SJCRH30 (cell line): ENCODE data around the gene UST. TPM values are rescaled to one million over a fixed set of nuclear protein-coding genes. Genes with fewer than 3 reads are reported as not detected.
A peak's percentile ranks its signal among the peaks of the same experiment; 100 is the strongest.

Experiments used
- DNase-seq, 2 experiments: peaks; one replicate each; pipeline ENCODE4 v3.0.0-alpha.2; 2015 to 2020
- H3K27ac ChIP-seq: fragments of 250-450 bp; sonication (Bioruptor Pico); 2 replicates; pipeline ENCODE4 v1.5.1; 2020; ENCODE audit warnings: mild to moderate bottlenecking, moderate library complexity
- H3K27me3 ChIP-seq: fragments of 250-450 bp; sonication (Bioruptor Pico); 2 replicates; pipeline ENCODE4 v1.5.1; 2020; ENCODE audit warnings: mild to moderate bottlenecking, moderate library complexity
- H3K36me3 ChIP-seq: fragments of 250-450 bp; sonication (Bioruptor Pico); 2 replicates; pipeline ENCODE4 v1.5.1; 2020; ENCODE audit warnings: mild to moderate bottlenecking, moderate library complexity
- H3K4me1 ChIP-seq: fragments of 250-450 bp; sonication (Bioruptor Pico); 2 replicates; pipeline ENCODE4 v1.5.1; 2020; ENCODE audit warnings: mild to moderate bottlenecking, moderate library complexity
- H3K4me3 ChIP-seq: fragments of 250-450 bp; sonication (Bioruptor Pico); 2 replicates; pipeline ENCODE4 v1.5.1; 2020; ENCODE audit warnings: mild to moderate bottlenecking, moderate library complexity
- H3K9me3 ChIP-seq: fragments of 250-450 bp; sonication (Bioruptor Pico); replicated peaks from 2 replicates; pipeline ENCODE4 v1.5.1; 2020; ENCODE audit warnings: mild to moderate bottlenecking, moderate library complexity
- total RNA-seq: library from RNA; depleted of rRNA; stranded (reverse); fragments of >200 nt; shearing (Covaris generic); gene quantifications from 2 replicates; pipeline ENCODE4 v1.2.3, GENCODE V29; 2014

The UST gene
- total RNA-seq, 1 experiment from 2014 or later = 28.9 TPM

DNA sequence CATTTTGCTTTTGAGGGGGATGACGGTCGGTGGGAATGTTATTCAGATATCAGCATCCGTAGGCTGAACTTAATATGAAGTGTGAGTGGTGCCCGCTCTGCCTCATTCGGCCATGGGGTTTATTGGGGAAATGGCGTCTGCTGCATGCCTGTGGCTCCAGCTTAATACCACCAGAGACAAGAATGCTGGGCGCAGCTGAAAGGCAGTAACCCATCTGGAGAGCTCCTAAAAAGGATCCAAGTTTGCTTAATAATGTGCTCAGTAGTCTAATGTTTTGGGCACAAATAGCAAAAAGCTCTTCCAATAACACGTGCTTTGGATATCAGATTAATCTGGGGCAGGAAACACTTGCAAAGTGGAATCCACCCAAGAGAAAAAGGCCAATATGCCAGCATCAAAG is 297.7 kb downstream of the UST start:
- Histone ChIP-seq H3K9me3 (no peaks in the 10 kb centered on the region), H3K27me3 (no peaks in the 10 kb centered on the region)
- DNase-seq = no peak

DNA sequence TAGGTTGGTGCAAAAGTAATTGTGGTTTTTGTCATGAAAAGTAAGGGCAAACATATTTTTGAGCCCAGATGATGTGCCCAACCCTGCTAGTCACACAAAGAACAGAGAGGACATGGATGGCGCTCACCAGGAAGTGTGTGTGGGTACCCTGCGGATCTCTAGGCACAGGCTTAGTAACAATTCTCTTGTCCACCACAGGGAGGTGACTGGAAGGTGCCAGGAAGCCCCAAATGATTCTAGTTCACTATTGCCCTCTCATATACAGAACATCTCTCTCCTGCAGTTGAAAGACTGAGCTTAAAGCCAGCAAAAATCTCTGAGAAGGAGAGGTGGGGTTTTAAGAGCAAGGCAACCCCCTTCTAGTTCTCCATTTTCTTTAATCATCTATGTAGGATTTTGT is 298.6 kb downstream of the UST start:
- no peak for DNase-seq
- H3K4me1 ChIP-seq = 0 out of 2 replicates have a peak, but pooled peaks cover 4% of the 10 kb centered on the region
- H3K27ac ChIP-seq = no peak overlapping the region
- no peaks in the 10 kb centered on the region for H3K36me3 ChIP-seq
- no peaks in the 10 kb centered on the region for H3K27me3 ChIP-seq
- H3K4me3 ChIP-seq = no peak overlapping the region
- H3K9me3 ChIP-seq = no peaks in the 10 kb centered on the region

More for the DNA sequence above, 297.7 kb downstream of the UST start:
- no peak overlapping the region for H3K4me3 ChIP-seq
- H3K4me1 ChIP-seq = 0 out of 2 replicates have a peak, but pooled peaks cover 4% of the 10 kb centered on the region
- H3K27ac ChIP-seq = no peak overlapping the region
- H3K36me3 ChIP-seq = no peaks in the 10 kb centered on the region

DNA sequence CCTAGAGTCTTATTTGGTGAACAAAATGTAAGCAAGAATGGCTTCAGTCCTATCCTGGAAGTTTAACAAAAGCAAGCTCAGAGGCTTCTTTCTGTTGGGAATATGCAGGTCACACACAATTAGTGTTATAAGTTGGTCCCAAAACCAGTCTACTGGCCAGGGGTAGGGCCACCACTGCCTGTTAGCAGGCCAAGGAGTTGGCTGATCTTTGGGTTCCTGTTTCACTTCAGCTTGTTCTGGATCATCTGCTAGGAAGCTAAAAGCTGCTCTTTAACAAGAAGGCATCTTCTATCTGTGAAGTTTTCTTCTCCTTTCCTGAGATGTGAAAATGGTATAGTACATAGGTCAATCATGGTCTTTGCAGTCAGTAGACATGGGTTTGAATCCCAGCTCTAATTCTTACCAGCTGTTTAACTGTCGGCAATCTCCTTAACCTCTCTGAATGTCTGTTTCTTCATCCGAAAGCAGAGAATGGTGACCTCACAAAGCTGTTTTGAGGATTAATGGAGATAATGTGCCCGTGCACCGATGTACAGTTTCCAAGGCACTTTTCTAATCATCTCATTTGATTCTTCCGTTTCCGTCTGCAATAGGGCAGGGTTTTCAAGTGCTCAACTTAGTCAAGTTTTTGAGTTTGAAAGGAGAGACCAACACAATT is 299.5 kb downstream of the UST start:
- Histone ChIP-seq H3K9me3 (no peaks in the 10 kb centered on the region), H3K27me3 (no peaks in the 10 kb centered on the region), H3K36me3 (no peaks in the 10 kb centered on the region), H3K27ac (no peak overlapping the region), H3K4me1 (0 out of 2 replicates have a peak, but pooled peaks cover 4% of the 10 kb centered on the region), H3K4me3 (no peak overlapping the region)
- no peak for DNase-seq

DNA sequence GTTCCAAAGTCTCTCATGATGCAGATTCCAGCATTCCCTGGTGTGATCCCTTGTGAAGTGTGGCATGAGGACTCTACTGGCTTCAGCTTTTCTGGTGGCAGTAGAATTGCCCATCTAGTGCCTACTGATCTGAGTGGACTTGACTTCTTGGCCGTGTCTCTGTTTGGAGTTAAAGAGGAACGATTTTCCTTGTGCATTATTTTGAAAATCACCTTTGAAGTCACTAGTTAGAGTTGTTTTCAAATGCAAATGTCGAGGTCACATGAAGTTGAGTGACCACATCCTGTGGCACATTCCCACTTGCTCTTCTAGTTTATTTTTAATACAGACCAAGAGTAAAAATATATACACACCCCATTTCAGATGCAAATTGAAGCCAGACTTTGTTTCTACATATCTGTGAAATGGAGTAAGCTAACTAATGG is 300.0 kb downstream of the UST start:
- H3K27me3 ChIP-seq = no peaks in the 10 kb centered on the region
- H3K9me3 ChIP-seq = no peaks in the 10 kb centered on the region
- H3K27ac ChIP-seq = no peak overlapping the region
- H3K4me3 ChIP-seq = no peak overlapping the region
- no peaks in the 10 kb centered on the region for H3K36me3 ChIP-seq
- DNase-seq = no peak
- 0 out of 2 replicates have a peak, but pooled peaks cover 4% of the 10 kb centered on the region for H3K4me1 ChIP-seq

GRCh38 chr6:149049230-149049629 is 302.4 kb downstream of the UST start:
- H3K4me3 ChIP-seq = no peak overlapping the region
- 0 out of 2 replicates have a peak, but pooled peaks cover 4% of the 10 kb centered on the region for H3K4me1 ChIP-seq
- H3K27me3 ChIP-seq = no peaks in the 10 kb centered on the region
- no peak for DNase-seq
- no peak overlapping the region for H3K27ac ChIP-seq
- no peaks in the 10 kb centered on the region for H3K36me3 ChIP-seq
- no peaks in the 10 kb centered on the region for H3K9me3 ChIP-seq

DNA sequence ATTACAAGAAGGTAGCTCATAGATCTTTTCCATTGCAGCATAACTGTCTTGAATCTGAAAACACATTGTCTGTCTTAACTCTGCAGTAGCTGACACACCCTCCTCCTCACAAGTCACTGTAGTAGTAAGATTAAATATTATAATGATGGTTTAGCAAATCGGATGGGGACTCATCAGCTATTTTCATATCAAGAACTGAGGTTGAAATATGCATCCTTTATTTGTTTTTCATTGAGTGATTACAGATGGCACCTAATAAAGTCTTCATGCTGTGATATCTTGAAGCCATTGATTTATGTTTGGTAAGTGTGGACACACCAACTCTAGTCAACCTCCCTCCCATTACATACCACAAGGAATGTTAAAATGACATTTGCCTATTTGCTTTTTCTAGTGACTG is 303.3 kb downstream of the UST start:
- H3K9me3 ChIP-seq = no peaks in the 10 kb centered on the region
- H3K27ac ChIP-seq = no peak overlapping the region
- no peak for DNase-seq
- H3K4me3 ChIP-seq = no peak overlapping the region
- H3K4me1 ChIP-seq = 0 out of 2 replicates have a peak, but pooled peaks cover 4% of the 10 kb centered on the region
- no peaks in the 10 kb centered on the region for H3K36me3 ChIP-seq
- H3K27me3 ChIP-seq = no peaks in the 10 kb centered on the region

GRCh38 chr6:149052350-149053106 is 305.7 kb downstream of the UST start:
- Histone ChIP-seq H3K9me3 (no peaks in the 10 kb centered on the region), H3K27me3 (no peaks in the 10 kb centered on the region), H3K4me3 (no peak overlapping the region), H3K27ac (no peak overlapping the region), H3K4me1 (peaks cover 13% of the 10 kb centered on the region; the same call in 1 of the 2 replicates), H3K36me3 (no peaks in the 10 kb centered on the region)
- DNase-seq = no peak

- no peaks in the 10 kb centered on the region for H3K9me3 ChIP-seq
- H3K4me1 ChIP-seq = peaks cover 20% of the 10 kb centered on the region
- no peaks in the 10 kb centered on the region for H3K27me3 ChIP-seq
- H3K4me3 ChIP-seq = no peak overlapping the region
- no peak for DNase-seq
- H3K36me3 ChIP-seq = no peaks in the 10 kb centered on the region
- H3K27ac ChIP-seq = no peak overlapping the region
Observed at GRCh38 chr6:149053848-149054558, 307.2 kb downstream of the UST start.

DNA sequence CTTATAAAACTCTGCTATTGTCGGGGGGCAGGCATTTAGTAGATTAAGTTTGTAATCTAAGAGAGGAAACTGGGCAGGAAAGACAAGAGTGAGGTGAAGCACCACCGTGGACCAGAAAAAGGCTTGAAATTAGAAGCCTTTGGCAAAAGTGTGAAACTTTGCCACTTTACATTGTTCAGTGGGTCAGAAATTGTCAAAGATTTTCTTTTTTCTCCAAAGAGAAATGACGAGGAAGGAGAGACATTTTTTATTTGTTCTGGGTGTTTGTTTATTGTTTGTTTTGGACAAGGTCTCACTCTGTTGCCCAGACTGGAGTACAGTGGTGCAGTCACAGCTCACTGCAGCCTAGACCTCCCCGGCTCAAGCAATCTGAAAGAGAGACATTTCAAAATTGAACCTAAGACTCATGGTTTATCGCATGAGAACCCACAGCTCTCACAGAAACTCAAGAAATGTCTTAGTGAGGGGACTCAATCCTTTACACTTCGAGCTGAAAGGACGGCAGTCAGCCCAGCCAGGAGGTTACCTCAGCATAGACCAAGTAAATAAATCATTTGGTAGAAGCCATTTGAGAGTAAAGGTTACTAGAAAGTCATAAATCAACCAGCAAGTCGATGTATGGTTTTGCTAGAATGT is 307.8 kb downstream of the UST start:
- Histone ChIP-seq H3K9me3 (no peaks in the 10 kb centered on the region), H3K27ac (no peak overlapping the region), H3K4me1 (peaks cover 24% of the 10 kb centered on the region), H3K27me3 (no peaks in the 10 kb centered on the region), H3K36me3 (no peaks in the 10 kb centered on the region), H3K4me3 (no peak overlapping the region)
- DNase-seq = no peak

- no peak for DNase-seq
- Histone ChIP-seq H3K4me1 (peaks cover 24% of the 10 kb centered on the region), H3K9me3 (no peaks in the 10 kb centered on the region), H3K36me3 (no peaks in the 10 kb centered on the region), H3K4me3 (no peak overlapping the region), H3K27ac (no peak overlapping the region), H3K27me3 (no peaks in the 10 kb centered on the region)
Observed at GRCh38 chr6:149055195-149055899, 308.5 kb downstream of the UST start.

DNA sequence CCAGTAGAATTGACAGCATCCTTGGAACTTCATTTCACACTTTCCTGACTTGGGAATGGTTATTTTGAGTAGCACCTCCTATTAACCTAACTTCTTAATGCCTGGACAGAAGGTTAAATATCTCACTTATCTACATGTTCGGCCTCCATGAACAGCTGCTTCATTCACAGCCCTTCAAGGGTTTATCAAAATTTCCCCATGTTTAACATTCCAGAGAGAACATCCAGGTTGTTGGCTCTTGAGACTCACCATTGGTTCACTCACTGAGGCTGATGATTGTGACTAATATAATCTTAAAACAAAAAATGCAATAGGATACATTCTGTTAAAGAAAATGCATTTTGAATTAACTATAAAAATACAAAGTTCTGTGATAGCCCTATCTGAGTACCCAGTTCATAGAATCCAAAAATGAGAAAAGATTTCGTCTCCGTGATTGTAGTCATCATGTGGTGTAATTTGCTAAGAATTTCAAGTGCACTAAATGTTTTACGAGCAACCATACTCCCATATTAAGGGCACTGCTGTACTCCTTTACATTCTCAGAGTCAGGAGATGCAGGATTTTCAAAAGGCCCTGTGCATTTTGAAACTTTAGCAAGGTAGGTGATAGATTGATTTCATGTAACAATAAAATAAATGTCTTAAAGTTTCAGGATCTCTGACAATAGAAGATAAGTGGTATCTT is 310.1 kb downstream of the UST start:
- no peaks in the 10 kb centered on the region for H3K9me3 ChIP-seq
- no peak overlapping the region for H3K4me3 ChIP-seq

GRCh38 chr6:149057464-149057840 is 310.6 kb downstream of the UST start:
- no peaks in the 10 kb centered on the region for H3K27me3 ChIP-seq
- DNase-seq = no peak

More for the DNA sequence above, 310.1 kb downstream of the UST start:
- peaks cover 38% of the 10 kb centered on the region for H3K4me1 ChIP-seq
- no peak for DNase-seq
- H3K27me3 ChIP-seq = no peaks in the 10 kb centered on the region
- no peaks in the 10 kb centered on the region for H3K36me3 ChIP-seq
- H3K27ac ChIP-seq = no peak overlapping the region

GRCh38 chr6:149059557-149059956 is 312.7 kb downstream of the UST start:
- H3K27ac ChIP-seq = peak overlapping the region; percentile 58
- H3K4me1 ChIP-seq = peaks cover 55% of the 10 kb centered on the region
- H3K9me3 ChIP-seq = no peaks in the 10 kb centered on the region
- H3K27me3 ChIP-seq = no peaks in the 10 kb centered on the region
- H3K4me3 ChIP-seq = peak overlapping the region; percentile 45
- no peaks in the 10 kb centered on the region for H3K36me3 ChIP-seq
- DNase-seq = peak; percentile 86 to 90

More at GRCh38 chr6:149057464-149057840, 310.6 kb downstream of the UST start:
- Histone ChIP-seq H3K27ac (no peak overlapping the region), H3K9me3 (no peaks in the 10 kb centered on the region), H3K36me3 (no peaks in the 10 kb centered on the region), H3K4me1 (peaks cover 42% of the 10 kb centered on the region), H3K4me3 (no peak overlapping the region)
